Lower lobe of right lung (tissue), 2 donors: ENCODE data around the gene SUSD2. TPM values are rescaled to one million over a fixed set of nuclear protein-coding genes. Genes with fewer than 3 reads are reported as not detected.
A peak's percentile ranks its signal among the peaks of the same experiment; 100 is the strongest.

Experiments
- ATAC-seq, 2 donors: fragments of 200-7000 bp; cut with Tn5 transposase; one replicate each; pipeline ENCODE4 v1.9.1; 2020 to 2022; ENCODE audit warnings: mild to moderate bottlenecking in 2 of 2, moderate library complexity in 2 of 2
- DNase-seq: peaks from one replicate; pipeline ENCODE4 v3.0.0-alpha.2; 2020
- H3K27ac ChIP-seq: fragments of 200-600 bp; one replicate; pipeline ENCODE4 v1.8.0; 2022
- H3K27me3 ChIP-seq: fragments of 200-600 bp; one replicate; pipeline ENCODE4 v1.8.0; 2022; ENCODE audit warnings: low read depth
- H3K36me3 ChIP-seq: fragments of 200-600 bp; one replicate; pipeline ENCODE4 v1.8.0; 2022; ENCODE audit warnings: mild to moderate bottlenecking
- H3K4me1 ChIP-seq: fragments of 200-600 bp; one replicate; pipeline ENCODE4 v1.8.0; 2022
- H3K4me3 ChIP-seq: fragments of 200-600 bp; one replicate; pipeline ENCODE4 v1.8.0; 2022; ENCODE audit warnings: mild to moderate bottlenecking
- H3K9me3 ChIP-seq: fragments of 200-600 bp; one replicate; pipeline ENCODE4 v1.8.0; 2022
- CTCF ChIP-seq: fragments of 200-600 bp; IDR thresholded peaks from one replicate; pipeline ENCODE4 v1.8.0; 2022; ENCODE audit warnings: antibody characterized with exemption, mild to moderate bottlenecking
- intact Hi-C: fragments of 100-400 bp; cut with DNase I; formaldehyde crosslinking; loops from one replicate; pipeline ENCODE4 v1.11.0; 2022
- total RNA-seq: library from RNA; stranded (reverse); fragmentation: NEBNext Ultra II Directional; extraction: Animal tissue kit (Norgen Biotek cat#: 25700); gene quantifications from one replicate; pipeline ENCODE4 v1.2.1, GENCODE V29; 2021
- donor health status: DM: no; HTN: yes; CAD: no; lungs with severe emphysema.

Gene SUSD2
- total RNA-seq, 1 donor from 2014 or later = 200 TPM

GRCh38 chr22:24177045-24177444 lies 4.2 kb upstream of the SUSD2 start:
- ATAC-seq (no peak), DNase-seq (no peak)
- H3K4me3 ChIP-seq = no peak overlapping the region
- H3K4me1 ChIP-seq = peaks cover 16% of the 10 kb centered on the region
- no peaks in the 10 kb centered on the region for H3K9me3 ChIP-seq
- peaks cover 63% of the 10 kb centered on the region for H3K36me3 ChIP-seq
- no peak overlapping the region for H3K27ac ChIP-seq
- intact Hi-C loops = no loop called here
- no peak for TF ChIP-seq CTCF
- H3K27me3 ChIP-seq = no peaks in the 10 kb centered on the region

GRCh38 chr22:24177456-24177855 lies 3.8 kb upstream of the SUSD2 start:
- no peak for TF ChIP-seq CTCF
- ATAC-seq (no peak), DNase-seq (no peak)
- peaks cover 16% of the 10 kb centered on the region for H3K4me1 ChIP-seq
- H3K27me3 ChIP-seq = no peaks in the 10 kb centered on the region
- no peak overlapping the region for H3K4me3 ChIP-seq
- no peaks in the 10 kb centered on the region for H3K9me3 ChIP-seq
- H3K27ac ChIP-seq = no peak overlapping the region
- intact Hi-C loops = no loop called here
- H3K36me3 ChIP-seq = peaks cover 59% of the 10 kb centered on the region

GRCh38 chr22:24178021-24178431 lies 3.3 kb upstream of the SUSD2 start:
- Histone ChIP-seq H3K27ac (no peak overlapping the region), H3K9me3 (no peaks in the 10 kb centered on the region), H3K36me3 (peaks cover 53% of the 10 kb centered on the region), H3K4me3 (no peak overlapping the region), H3K27me3 (no peaks in the 10 kb centered on the region), H3K4me1 (peaks cover 16% of the 10 kb centered on the region)
- TF ChIP-seq CTCF = no peak
- no peak for DNase-seq
- intact Hi-C loops = no loop called here
- ATAC-seq = no peak

- no peaks in the 10 kb centered on the region for H3K27me3 ChIP-seq
- H3K9me3 ChIP-seq = no peaks in the 10 kb centered on the region
- peaks cover 46% of the 10 kb centered on the region for H3K36me3 ChIP-seq
- TF ChIP-seq CTCF = peak; percentile 12
- H3K27ac ChIP-seq = no peak overlapping the region
- no peak overlapping the region for H3K4me3 ChIP-seq
- peaks cover 16% of the 10 kb centered on the region for H3K4me1 ChIP-seq
- DNase-seq (no peak), ATAC-seq (no peak)
- intact Hi-C loops = no loop called here
Observed at GRCh38 chr22:24178502-24179440, 2.5 kb upstream of the SUSD2 start.

GRCh38 chr22:24179478-24180210 lies 1.6 kb upstream of the SUSD2 start:
- no peak for TF ChIP-seq CTCF
- intact Hi-C loops = no loop called here
- no peaks in the 10 kb centered on the region for H3K9me3 ChIP-seq
- H3K4me3 ChIP-seq = no peak overlapping the region
- no peaks in the 10 kb centered on the region for H3K27me3 ChIP-seq
- H3K4me1 ChIP-seq = peaks cover 16% of the 10 kb centered on the region
- DNase-seq (peak; percentile 39), ATAC-seq (no peak)
- H3K36me3 ChIP-seq = peaks cover 37% of the 10 kb centered on the region
- H3K27ac ChIP-seq = peak overlapping the region; percentile 36
